Medulla oblongata (tissue), 1 donor: ENCODE measurements around the gene METTL22.
A peak's percentile ranks its signal among the peaks of the same experiment; 100 is the strongest.
"Not testable (repeated sequence)": the region's sequence is repeated elsewhere in the genome, so short reads cannot be mapped to it uniquely, and the experiment has no call there.

Experiments used
- DNase-seq: peaks from one replicate; pipeline ENCODE4 v3.0.0-alpha.2; 2015; ENCODE audit errors: extremely low spot score

Gene METTL22

DNA sequence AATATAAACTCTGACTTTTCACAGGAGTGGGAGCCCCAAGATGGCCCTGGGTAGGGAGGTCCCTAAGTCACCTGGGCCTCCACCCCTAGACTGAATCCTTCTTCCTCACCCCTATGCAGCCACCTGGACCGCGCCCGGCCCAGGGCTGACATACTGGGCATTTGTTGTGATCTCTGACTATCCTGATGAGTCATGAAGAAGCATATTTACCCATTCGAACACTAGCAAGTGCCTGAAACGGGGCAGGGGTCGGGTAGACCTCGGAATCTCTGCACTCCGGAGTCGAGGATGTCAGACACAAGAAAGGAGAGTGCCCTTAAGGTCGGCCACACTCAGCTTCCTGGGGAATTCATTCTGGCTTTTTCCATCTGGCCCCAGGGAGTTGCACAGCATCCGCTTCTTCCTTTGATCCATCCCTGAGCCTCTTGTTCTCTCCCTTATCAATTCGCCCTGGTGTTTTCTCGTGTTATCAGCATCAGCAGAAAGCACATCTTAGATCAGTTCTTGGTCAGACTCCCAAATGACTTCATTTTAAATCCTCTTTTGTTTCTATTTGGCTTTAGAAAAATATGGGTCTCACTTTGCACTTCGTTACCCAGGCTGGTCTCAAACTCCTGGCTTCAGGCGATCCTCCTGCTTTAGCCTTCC lies 10.4 kb downstream of the METTL22 start:
- DNase-seq = no peak

DNA sequence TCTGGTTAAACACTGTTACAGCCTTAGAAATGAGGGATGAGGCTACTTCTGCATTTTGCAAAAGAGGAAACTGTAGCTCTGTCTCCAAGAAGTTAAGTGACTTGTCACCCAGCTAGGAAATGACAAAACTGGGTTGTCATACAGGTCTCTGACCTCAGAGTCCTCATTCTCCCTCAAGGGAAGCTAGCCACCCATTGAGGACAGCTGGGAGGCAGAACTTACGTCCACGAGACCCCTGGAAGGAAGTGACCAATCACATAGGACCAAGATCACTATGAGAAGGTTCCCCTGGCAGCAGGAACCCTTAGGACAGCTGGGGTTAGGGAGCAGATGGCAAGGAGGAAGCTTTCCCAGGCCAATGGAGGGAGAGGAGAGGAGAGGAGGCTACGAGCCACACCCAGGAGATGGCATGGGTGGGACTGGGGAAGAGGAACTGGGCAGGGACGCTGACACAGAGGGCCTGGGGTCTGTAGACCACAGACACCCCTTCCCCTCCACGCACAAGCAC lies 11.2 kb downstream of the METTL22 start:
- peak; percentile 72 for DNase-seq

DNA sequence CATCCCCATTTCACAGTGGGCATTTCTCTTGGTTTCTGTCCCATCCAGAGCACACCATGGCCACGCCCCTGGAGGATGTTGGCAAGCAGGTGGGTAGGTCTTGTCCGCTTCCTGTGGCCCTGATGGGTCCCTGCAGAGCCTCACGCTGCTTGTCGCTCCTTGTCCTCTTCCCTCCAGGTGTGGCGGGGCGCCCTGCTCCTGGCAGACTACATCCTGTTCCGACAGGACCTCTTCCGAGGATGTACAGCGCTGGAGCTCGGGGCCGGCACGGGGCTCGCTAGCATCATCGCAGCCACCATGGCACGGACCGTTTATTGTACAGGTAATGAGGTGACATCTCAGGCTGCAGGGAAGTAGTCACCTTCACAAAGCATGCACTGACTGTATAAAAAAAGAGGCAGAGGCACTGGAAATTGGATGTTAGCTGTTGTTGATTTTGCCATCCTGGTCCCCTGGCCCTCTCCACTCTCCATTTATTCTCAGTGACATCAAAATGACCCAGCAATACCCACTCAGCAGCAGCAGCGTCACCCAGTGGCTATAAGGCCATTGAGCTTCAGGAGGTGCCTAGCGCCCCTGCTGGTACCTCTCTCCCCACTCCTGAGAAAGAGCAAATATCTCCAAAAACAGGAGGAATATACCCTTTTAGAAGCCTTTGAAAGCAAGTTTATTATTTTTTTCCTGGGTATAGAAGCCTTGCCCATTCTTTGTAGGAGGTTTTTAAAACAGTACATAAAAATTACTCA lies 13.7 kb downstream of the METTL22 start:
- no peak for DNase-seq

DNA sequence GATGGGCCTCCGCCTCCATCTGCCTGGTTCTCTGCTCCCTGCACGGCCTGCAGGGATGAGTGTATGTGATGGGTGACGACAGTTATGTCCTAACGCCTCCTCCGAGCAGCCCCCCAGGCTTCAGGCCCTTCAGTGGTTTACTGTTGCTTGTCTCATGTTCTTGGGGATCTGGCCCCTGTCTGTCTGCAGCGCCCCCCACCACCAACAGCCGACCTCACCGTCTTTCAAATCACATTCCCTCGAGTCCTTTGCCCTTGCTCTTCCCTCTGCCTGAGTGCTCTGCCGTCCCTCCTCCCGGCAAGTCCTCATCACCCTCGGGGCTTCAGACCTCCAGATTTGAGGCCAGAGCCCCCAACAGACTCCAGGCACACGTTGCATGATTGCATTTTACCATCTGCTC lies 18.2 kb downstream of the METTL22 start:
- DNase-seq = no peak

DNA sequence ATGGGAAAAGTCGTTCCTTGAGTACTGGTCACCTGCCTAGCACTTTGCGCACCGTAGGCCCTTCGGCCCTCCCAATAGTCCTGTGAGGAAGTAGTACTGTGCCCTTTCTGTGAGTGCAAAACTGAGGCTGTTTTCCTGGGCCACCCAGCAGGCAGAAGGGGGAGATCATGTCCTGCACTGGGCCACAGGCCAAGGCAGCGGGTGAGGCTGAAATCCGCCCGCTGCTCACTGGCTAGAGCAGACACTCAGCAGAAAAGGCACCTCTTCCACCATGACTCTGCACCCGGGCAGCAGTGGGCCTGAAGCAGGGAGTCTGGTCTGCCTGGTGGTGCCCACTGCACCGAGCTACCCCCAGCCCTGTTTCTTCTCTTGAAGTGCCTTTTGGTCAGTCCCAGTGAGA lies 20.2 kb downstream of the METTL22 start:
- no peak for DNase-seq

DNA sequence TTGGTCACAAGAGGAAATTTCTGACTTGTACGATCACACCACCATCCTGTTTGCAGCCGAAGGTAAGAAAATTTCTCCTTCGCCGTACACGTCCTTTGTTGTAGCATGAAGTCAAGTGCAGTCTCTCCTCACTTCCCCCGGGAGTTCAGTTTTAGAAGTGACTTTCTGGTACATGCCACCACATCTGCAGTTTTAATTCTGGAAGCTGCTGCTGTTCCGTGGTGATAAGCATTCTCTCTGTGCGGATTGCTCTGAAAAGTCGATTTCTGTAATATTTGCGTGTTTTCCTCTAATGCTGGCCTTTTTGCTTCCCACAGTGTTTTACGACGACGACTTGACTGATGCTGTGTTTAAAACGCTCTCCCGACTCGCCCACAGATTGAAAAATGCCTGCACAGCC lies 20.6 kb downstream of the METTL22 start:
- no peak for DNase-seq

DNA sequence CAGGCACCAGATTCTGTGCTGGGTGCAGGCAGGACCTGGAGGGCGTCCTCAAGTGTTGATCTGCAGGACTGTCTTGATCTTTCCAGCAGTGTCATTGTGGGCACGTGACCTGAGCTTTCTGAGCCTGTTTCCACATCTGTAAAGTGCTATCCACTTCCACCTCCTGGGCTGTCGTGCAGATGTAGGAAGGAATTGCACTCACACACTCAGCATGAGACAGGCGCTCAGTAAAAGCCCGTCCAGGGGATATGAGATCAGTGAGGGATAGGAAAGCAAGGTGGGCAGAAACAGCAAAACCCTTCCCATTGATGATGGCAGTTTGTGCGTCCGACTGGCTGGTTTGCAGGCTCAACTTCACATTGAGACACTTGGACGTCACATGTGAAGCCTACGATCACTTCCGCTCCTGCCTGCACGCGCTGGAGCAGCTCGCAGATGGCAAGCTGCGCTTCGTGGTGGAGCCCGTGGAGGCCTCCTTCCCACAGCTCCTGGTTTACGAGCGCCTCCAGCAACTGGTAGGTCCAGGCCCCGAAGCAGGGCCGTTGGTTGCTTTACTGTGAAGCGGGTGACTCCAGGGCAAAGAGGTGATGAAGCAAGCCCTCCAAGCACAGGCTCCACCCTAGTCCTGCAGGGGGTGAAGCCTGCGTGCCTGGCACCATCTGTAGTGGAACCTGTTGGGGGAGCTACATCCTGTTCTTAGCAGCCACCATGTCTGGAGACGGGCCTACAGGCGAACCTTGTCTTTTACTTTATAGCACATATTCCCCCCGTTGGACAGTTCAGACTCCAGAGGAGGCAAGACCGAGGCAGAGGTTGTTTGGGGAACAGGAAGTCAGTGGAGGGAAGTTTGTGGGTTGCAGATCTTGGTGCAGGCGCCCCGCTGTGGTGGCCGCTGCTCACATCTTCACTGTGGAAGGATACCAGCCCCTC lies 23.0 kb downstream of the METTL22 start:
- peak; percentile 60 for DNase-seq

DNA sequence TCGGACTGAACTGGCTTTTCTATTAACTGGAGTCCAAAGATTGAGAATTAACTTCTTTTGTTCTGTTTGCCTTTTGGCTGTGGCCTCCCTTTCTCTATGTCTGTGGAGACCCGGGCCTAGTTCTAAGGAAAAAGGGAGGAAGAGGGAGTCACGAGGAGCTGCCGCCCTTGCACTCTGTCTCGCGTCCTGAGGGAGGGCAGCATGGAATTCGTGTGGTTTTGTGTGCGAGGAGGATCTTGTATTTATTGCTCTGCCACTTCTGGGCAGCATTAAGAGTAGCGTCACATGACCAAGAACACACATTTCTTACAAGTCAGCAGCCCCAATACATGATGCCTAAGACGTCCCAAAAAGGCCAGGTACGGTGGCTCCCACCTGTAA lies 23.6 kb downstream of the METTL22 start:
- no peak for DNase-seq

DNA sequence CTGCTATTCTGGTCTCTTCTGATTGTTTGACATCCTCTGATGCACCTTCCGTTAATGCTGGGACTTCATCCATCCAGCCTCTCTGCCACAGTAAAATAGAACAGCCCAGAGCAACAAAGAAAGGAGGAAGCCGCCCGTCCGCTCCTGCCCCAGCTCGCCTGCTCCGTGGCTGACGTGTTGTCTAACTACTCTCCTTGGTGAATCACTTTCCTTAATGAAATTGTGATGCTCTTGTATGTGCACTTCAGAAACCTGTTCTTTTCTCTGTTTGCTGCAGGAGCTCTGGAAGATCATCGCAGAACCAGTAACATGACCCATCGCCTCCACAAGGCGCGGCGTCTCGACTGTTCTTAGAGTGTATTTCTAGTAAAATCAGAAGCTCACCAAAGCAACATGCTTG lies 24.3 kb downstream of the METTL22 start:
- no peak for DNase-seq

DNA sequence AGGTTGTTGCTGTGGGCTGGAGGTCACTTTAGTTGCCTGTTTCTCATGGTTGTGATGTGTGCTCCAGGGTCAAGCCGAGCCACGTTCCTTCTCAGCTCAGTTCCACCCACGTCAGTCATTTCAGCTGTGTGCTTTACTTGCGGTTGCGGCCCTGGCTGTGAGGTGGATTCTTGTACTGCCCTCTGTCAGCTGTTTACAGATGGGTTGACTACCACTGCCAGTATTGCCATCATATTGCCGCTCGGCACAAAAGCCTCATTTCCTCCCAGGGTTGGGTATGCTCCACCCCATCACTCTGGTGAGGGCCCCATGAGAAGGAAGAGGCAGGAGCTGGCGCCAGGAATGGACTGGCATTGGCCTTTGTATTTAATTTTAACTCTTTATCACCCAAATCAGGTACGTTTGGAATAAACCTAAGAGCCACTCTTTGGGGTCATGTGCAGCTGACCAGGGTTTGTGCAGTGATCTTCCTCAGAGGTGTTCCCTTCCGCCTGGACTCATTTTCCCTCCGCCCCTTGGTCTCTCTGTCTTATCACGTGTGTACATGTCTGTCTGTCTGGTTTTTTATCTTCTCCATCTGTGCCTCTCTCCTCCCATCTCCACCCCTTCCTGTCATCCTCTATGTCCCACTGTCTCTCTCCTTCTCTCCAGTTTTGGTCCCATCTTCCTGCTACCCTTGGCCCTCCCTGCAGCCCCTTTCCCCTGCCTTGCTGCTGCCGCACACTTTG lies 25.0 kb downstream of the METTL22 start:
- DNase-seq = no peak

DNA sequence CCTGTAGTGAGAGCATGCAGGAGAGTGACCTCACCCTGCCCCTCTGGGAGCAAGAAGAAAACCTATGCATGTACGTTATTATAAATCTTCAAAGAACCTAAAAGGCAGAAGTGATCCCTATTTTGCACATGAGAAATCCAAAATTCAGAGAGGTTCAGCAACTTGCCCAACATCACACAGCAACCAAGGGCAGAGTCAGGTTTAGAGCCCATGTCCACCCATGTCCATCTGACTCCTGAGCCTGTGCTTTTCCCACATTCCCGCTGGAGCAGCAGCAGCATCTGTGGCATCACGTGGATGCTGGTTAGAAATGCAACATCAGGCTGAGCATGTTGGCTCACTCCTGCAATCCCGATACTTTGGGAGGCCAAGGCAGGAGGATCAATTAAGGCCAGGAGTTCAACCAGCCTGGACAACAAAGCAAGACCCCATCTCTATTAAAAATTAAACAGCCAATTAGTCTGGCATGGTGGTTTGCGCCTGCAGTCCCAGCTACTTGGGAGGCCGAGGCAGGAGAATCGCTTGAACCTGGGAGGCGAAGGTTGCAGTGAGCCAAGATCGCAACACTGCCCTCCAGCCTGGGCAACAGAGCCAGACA lies 26.3 kb downstream of the METTL22 start:
- no peak for DNase-seq

DNA sequence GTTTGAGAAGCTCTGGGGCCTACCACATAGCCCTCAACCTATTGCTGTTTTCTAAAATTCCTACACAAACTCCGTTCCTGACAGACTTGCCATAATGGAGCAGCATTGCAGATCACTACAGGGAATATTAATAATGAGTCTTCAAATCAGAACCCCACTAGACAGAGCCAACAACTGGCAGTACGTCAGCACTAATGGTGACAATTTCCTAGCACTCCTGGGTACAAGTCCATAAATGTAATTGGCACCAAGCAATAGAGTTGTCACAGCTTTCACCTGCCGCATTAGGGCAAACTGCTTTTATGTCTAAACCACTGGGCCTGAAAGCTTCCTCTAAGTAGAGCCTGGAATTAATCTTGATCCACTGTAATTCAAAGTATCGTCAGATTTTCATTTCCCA lies 27.4 kb downstream of the METTL22 start:
- DNase-seq = no peak

DNA sequence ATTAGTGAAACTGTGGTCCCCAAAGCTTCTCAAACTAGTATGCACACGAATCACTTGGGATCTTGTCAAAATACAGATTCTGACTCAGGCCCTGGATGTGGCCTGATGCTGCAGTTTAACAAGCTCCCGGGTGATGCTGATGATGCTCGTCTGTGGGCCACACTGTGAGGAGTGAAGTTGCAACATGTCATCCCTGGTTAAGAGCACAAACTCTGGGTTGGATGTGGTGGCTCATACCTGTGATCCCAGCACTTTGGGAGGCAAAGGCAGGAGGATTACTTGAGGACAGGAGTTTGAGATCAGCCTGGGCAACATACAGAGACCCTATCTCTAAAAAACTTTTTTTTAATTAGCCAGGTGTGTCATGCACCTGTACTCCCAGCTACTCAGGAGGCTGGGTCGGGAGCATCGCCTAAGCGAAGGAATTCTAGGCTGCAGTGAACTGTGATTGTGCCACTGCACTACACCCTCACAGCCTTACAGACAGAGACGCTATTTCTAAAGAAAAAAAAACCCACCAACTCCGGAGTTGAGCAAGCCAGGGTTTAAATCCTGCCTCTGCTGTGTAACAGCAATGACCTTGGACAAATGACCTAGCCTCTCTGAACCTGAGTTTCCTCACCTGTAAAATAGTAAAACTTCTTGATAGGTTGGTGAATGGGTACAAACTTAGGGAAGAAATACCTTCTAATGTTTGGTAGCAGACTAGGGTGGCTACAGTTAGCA lies 28.5 kb downstream of the METTL22 start:
- DNase-seq = no peak

DNA sequence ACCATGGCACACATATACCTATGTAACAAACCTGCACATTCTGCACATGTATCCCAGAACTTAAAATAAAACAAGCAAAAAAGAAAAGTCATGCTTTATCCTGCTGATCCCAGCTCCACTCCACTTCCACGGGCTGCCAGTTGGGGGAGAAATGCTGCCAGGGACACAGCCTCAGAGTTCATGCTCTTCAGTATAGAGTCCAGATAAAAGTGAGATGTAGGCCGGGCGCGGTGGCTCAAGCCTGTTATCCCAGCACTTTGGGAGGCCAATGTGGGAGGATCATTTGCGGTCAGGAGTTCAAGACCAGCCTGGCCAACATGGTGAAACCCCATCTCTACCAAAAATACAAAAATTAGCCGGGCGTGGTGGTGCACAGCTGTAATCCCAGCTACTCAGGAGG lies 30.5 kb downstream of the METTL22 start:
- not testable (repeated sequence) for DNase-seq

DNA sequence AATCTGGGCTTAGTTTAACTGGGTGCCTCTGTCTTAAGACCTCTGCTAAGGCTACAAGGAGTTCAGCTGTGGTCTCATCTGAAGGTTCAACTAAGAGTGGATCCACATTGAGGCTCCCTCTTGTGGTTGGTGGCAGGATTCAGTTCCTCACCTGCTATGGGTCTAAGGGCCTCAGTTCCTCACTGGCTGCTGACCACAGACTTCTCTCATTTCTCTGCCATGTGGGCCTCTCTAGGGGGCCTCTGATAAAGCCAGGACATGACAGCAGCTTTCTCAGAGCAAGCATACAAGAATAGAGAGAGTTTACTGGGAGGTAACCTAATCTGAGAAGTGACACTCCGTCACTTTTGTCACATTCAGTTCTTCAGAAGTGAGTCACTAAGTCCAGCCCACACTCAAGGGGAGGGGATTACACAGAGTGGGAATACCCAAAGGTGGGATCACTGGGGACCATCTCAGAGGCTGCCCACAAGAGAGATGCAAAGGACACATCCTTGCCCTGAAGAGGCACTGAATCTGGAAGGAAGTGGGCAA lies 33.8 kb downstream of the METTL22 start:
- no peak for DNase-seq

DNA sequence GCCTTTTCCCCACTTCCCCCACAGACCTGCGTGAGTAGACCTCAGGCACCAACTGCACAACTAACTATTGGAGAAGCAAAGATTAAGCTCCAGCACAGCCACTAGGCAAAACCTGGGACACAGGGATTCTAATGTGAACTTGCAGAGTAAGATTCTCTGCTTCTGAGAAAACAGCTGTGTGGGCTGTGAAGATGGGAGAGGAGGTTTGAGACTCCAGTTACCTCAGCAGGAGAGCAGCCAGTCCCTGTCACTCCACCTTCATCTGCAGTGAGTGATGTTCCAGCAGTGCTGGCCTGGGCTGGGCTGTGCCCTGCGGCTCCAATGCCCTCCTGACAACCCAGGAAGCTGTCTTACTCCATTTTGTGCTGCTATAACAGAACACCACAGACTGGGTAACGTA lies 34.9 kb downstream of the METTL22 start:
- DNase-seq = no peak

DNA sequence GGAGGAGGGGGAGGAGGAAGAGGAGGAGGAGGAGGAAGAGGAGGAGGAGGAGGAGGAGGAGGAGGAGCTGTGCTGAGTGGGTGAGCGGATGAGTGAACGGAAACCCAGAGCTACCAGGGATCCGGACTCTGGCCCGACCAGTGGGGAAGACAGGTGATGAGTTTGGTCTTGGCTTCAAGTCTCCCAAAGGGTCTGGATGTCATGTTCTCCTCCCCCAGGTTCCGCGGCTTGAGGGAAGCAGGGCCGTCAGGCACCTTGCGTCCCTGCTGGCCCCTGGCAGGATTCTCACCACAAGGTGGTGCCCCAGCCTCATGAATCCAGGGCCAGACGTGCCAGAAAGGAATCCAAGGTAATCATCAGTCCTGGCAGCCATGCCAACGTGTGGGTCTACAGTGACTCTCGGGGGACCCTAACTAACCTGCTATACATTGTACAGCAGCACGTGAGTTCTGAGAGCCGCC lies 39.4 kb downstream of the METTL22 start:
- DNase-seq = peak; percentile 67

DNA sequence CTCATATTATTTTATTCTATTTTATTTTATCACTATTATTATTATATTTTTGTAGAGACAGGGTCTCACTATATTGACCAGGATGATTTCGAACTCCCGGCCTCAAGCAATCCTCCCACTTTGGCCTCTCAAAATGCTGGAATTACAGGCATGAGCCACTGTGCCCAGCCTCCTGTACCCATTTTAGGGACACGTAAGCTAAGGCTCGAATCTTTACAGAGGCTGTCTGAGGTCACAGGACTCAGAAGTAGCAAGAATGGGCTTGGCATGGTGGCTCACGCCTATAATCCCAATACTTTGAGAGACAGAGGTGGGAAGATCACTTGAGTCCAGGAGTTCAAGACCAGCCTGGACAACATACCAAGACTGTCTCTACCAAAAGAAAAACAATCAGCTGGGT lies 40.2 kb downstream of the METTL22 start:
- no peak for DNase-seq

DNA sequence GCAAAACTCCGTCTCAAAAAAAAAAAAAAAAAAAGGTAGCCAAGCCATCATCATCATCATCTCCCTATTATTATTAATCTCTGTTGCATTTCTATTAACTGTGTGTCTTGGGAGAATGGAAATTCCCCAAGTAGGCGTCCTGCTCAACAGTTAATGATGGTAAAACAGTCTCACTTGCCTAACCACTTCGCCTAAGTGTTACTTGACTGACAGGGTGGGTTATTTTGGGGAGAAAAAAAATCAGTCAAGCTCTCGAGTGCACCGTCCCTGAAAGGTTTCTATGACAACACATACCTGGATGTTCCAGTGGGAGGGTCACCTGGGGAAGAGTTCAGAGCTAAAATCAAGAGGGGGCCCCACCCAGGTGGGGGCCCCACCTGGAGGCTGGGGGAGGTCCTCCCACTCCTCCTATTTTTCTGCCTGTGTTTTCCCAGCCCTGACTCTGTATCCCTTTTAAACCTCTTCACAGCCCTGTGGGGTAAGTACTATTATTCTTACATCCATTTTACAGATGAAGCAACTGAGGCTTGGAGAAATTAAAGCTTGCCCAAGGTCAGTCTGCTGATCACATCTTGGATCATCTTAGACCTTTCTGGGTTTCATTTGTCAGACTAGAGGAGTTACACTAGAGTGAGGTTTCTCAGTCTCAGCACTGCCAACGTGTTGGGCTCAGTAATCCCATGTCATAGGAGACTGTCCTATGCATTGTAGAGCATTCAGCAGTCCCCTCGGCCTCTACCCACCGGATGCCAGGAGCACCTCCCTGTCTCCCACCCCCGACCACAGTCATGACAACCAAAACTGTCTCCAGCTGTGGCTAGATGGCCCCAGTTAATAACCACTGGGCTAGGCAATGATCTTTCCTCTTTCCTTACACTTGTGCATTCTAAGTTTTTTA lies 41.9 kb downstream of the METTL22 start:
- DNase-seq = no peak
